Mucosa of gallbladder (tissue), 1 donor: Measurements from ENCODE around the gene SCLT1. TPM values are rescaled to one million over a fixed set of nuclear protein-coding genes. Genes with fewer than 3 reads are reported as not detected.

ENCODE experiments used
- DNase-seq: peaks from one replicate; pipeline ENCODE4 v3.0.0-alpha.2; 2020; ENCODE audit warnings: low spot score
- total RNA-seq: library from RNA; stranded (reverse); gene quantifications from one replicate; pipeline ENCODE4 v1.2.1, GENCODE V29; 2021
- donor health status: DM: no; HTN: no; CAD: no.

Gene SCLT1
- total RNA-seq, 1 donor from 2014 or later: 11.7 TPM

DNA sequence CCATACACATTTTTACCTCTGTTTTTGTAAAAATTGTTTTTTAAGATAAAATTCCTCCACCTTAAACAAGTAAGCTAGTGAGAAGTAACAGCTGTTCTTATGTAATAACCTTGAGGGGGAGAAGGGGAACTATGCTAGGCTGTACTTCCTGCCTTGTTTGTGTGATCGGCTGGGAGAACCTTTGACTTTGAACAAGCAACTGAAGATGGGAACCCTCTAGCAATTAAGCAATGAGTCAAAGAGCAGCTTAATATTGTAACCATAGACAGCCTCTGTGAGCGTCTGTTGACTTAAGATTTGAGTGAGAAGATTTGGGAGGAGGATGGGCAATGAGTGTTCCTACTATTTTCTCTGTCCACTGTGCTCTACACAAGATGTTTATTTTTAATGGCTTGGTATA lies 135.1 kb downstream of the SCLT1 start:
- no peak for DNase-seq

DNA sequence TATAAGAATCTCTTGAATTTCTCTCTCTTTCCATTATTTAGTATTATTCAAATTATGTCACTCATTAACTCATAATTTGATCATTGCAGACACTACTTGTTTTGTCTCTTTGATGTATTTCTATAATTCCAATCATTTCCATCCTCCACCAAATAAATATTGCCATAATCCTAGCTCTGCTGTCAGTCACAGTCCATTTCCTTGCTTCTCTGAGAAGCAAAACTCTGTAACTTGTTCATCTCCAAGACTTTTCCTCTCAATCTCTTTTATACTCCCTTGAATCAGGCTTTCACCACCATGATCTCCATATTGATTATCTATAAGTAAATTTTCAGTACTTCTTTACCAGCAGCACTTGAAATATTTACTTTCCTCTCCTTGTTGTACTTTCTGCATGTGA lies 135.9 kb downstream of the SCLT1 start:
- no peak for DNase-seq

DNA sequence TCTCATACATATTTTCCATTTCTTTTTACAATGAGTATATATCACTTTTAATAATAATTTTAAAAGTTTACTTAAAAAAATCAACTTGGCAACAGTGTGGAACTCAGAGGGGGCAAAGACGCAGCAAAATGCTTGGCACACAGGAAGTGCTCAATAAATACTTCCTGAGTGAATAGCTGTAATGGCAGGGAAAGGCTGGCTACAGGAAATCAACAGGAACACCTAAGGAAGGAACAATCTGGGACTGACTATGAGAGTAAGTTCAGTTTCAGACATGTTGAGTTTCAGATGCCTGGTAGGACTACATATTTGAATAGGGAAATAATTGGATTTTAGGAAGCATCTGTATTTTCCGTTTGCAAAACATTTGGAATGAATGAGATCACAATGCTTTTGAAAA lies 137.6 kb downstream of the SCLT1 start:
- DNase-seq: no peak

- no peak for DNase-seq
Observed at GRCh38 chr4:128954941-128955340, 138.4 kb downstream of the SCLT1 start.

GRCh38 chr4:128951316-128951715 lies 142.0 kb downstream of the SCLT1 start:
- no peak for DNase-seq

DNA sequence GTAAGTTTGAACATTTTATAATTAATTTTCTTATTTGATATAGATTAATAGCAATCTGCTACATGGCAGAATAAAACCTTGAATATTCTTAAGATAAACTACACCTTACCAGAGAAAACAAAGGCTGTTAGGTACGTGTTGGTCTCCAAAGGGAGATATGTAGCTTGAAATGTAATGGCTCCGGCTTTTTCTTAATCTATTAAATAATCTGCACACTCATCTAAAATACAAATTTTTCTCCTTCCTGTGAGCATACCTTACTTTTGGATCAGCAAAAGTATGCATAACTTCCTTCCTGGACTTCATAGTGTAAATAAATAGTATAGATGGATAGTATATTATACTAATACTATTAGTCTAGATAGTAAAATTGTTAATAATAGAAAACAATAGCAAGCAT lies 142.5 kb downstream of the SCLT1 start:
- DNase-seq: no peak

DNA sequence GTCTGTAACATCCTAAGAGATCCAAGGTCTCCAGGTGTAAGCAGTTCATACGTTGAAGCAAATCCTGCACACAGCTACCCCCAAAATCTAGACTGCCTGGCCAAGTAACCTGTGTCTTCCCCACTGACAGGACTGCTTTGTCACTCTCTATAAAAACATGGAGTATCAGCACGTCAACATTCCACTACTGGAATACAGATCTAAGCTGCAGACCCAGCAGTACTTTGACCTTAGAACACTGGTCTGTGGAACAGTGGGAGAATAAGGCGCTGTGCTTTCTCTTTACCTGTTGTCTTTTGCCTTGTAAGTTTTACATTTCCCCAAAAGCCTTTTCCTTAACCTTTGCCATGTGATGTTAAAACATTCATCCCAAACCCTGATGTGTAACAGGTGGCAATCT lies 146.4 kb downstream of the SCLT1 start:
- DNase-seq: no peak

DNA sequence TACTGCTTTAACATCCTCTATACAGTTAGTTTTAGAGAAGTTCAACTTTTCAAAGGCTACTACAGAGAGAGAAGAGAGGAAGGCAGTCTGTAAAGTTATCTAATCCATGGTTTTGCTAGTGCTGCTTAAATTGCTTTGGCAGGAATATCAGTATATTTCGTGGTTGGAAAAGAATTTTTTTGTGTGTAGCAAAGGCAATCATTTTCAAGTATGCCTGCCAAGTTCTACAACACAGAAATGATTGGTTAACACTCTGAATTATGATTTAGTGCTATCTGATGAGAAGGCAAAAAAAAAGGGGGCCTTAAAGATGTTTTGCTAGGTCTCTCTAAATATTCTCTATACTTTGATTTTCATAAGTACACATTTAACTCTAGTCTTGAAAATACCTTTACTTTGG lies 150.7 kb downstream of the SCLT1 start:
- no peak for DNase-seq

GRCh38 chr4:128940971-128941370 lies 152.4 kb downstream of the SCLT1 start:
- DNase-seq: no peak

GRCh38 chr4:128930051-128930450 lies 163.3 kb downstream of the SCLT1 start:
- no peak for DNase-seq

DNA sequence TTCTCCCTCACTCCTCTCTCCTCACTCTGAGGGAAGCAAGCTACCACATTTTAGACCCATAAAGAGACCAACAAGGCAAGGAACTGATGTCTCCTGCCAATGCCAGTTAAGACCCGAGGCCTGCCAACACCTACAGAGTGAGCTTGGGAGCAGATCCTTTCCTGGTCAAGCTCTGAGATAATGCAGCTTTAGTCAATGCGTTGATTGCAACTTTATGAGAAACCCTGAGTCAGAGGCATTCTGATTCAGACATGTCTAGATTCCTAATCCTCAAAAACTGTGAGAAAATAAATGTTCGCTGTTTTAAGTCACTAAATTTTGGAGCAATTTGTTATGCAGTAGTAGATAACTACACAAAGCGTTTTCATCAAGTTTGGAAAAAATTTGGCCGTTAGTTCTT lies 168.4 kb downstream of the SCLT1 start:
- DNase-seq: no peak

GRCh38 chr4:128921954-128922353 lies 171.4 kb downstream of the SCLT1 start:
- no peak for DNase-seq

DNA sequence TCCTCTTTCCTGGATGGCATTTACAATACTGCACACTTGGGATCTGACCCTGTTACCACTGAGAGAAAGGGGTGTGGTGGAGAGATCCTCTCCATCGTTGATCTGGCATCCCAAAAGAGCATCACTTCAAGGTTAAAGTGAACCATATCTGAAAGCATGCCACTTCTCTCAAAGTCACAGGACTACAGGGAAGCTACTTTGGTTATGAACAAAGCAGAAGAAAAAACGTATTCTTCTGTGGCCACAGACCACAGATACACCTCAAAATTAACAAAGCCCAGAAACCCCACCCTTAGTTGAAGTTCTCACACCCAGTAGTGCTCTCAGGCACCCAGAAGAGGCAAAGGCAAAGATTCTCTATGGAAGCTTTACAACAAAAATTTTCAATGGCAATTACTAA lies 175.6 kb downstream of the SCLT1 start:
- DNase-seq: no peak

DNA sequence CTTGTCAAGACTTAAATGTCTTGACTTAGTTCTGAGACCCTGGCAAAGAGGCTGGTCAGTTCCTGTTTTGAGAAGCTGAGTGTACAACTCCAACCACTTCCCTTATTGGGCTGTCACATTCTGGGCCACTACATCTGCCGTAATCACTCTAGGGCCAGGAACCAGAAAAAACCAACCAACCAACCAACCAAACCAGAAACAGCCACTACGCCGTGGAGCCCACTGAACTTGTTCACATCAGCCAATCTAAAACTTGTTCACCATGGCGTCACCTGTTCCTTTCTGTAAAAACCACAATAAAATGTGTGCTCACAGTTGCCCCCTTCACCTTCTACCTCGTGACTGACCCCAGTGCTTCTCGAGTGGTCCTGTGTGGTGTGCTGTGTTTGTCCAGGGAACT lies 176.5 kb downstream of the SCLT1 start:
- peak; percentile 23 for DNase-seq

DNA sequence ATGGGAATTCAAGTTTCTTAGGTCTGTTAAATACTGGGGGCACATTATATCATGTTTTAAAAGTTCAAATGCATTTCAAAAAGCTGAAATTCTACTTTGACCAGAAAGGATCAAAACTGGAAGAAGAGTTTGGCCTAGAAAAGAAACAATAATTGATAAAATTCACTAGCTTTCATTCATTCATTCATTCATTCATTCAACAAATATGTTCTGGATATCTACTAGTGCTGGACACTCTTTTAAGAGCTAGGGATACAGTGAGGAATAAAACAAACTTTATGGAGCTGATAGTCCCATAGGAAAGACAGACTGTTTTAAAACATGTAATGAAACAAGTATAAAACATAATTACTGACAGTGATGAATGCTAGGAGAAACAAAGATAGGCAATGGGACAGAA lies 177.8 kb downstream of the SCLT1 start:
- no peak for DNase-seq

DNA sequence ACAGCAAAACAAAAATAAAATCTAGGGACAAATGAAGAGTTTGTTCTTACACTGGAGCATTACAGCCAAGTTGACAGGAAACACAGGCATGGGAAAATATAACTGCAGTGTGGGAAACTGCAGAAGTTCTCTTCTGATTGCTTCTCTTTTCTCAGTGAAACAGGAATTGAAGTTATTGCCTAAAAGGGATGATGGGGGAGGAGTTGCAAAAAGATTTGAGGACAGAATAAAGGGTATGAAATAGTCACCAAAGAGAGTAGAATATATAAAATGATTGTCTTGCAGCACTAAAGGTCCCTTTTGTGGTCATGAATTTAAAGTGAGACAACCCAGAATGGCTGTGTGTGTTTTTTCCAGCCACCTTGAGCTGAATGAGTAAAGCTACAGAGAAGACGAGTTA lies 180.1 kb downstream of the SCLT1 start:
- no peak for DNase-seq

GRCh38 chr4:128908735-128909134 lies 184.6 kb downstream of the SCLT1 start:
- DNase-seq: no peak

GRCh38 chr4:128907981-128908380 lies 185.4 kb downstream of the SCLT1 start:
- no peak for DNase-seq

DNA sequence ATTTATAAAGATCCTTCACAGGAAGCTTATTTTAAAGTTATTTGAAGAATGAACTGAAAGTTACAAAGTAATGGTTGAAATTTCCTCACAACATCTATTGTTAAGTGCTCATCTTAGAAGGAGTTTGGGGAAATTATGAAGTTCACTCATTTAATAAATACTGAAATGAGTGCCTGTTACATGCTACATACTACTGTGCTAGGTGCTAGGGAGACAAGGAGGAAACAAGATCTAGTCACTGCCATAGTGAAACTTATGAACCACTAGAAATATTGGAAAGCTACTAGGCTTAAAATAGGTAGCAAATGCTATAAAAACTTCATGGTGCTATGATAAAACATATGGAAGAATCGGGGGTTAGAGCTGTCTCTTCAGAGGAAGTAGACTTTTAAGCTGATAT lies 186.8 kb downstream of the SCLT1 start:
- no peak for DNase-seq

- DNase-seq: no peak
Observed at GRCh38 chr4:128904821-128905220, 188.5 kb downstream of the SCLT1 start.

DNA sequence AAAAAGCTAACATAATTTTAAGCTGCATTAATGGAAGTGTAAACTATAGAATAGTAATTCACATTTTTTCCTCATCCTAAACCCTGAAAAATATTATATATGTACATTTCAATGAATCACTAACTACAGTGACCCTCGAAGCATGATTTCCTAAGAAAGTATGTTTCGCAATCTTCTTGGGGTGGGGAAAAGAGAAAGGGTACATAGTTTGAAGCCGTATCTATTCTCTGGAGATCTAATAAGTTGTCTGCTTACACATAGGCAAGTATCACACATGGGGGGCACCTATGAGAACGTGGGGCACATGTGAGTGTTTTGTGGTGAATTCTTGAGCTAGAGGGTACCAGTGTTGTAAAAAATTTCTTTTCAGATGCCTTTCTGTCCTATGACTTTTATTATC lies 212.7 kb downstream of the SCLT1 start:
- DNase-seq: no peak

GRCh38 chr4:128879971-128880370 lies 213.4 kb downstream of the SCLT1 start:
- DNase-seq: no peak

GRCh38 chr4:128879283-128879682 lies 214.1 kb downstream of the SCLT1 start:
- DNase-seq: no peak

- DNase-seq: no peak
Observed at GRCh38 chr4:128877934-128878333, 215.4 kb downstream of the SCLT1 start.

- no peak for DNase-seq
Observed at GRCh38 chr4:128876200-128876599, 217.1 kb downstream of the SCLT1 start.
